Activated CD8-positive, alpha-beta memory T cell treated with anti-CD3 and anti-CD28 coated beads, Interleukin-2, amount 10 ng/mL, durations not matched to agents 7 days and 5 days (primary cell): ENCODE measurements around the gene NUP98. TPM values are rescaled to one million over a fixed set of nuclear protein-coding genes. Genes with fewer than 3 reads are reported as not detected.

ENCODE experiments used
- ATAC-seq: fragments of 150-1000 bp; cut with Tn5 transposase; one replicate; pipeline ENCODE4 v1.10.0; 2021; ENCODE audit warnings: moderate library complexity
- CTCF ChIA-PET: fragments of 350-600 bp; sonication (Branson Sonifier 250); formaldehyde crosslinking; loops from one replicate; lab custom pipeline; 2021; ENCODE audit warnings: antibody characterized with exemption; lab: Charles Lee
- DNase-seq: peaks from one replicate; pipeline ENCODE4 v3.0.0-alpha.2; 2020
- H3K27ac Mint-ChIP-seq: one replicate; pipeline ENCODE4 v1.8.0; 2021; ENCODE audit warnings: mild to moderate bottlenecking, mixed read lengths
- H3K27me3 Mint-ChIP-seq: one replicate; pipeline ENCODE4 v1.8.0; 2021; ENCODE audit warnings: mixed read lengths
- H3K36me3 Mint-ChIP-seq: one replicate; pipeline ENCODE4 v1.8.0; 2021; ENCODE audit warnings: mild to moderate bottlenecking, mixed read lengths
- H3K4me1 Mint-ChIP-seq: one replicate; pipeline ENCODE4 v1.8.0; 2021; ENCODE audit warnings: mixed read lengths
- H3K4me3 Mint-ChIP-seq: one replicate; pipeline ENCODE4 v1.8.0; 2021; ENCODE audit warnings: mild to moderate bottlenecking, moderate library complexity, mixed read lengths
- H3K9me3 Mint-ChIP-seq: one replicate; pipeline ENCODE4 v1.8.0; 2022; ENCODE audit warnings: low read depth, mixed read lengths
- total RNA-seq, 2 experiments: library from RNA; stranded (reverse); gene quantifications; one replicate each; pipeline ENCODE4 v1.2.3, GENCODE V29; 2021

The NUP98 gene
- total RNA-seq = 100 to 1,000 TPM; 106 to 108 TPM

DNA sequence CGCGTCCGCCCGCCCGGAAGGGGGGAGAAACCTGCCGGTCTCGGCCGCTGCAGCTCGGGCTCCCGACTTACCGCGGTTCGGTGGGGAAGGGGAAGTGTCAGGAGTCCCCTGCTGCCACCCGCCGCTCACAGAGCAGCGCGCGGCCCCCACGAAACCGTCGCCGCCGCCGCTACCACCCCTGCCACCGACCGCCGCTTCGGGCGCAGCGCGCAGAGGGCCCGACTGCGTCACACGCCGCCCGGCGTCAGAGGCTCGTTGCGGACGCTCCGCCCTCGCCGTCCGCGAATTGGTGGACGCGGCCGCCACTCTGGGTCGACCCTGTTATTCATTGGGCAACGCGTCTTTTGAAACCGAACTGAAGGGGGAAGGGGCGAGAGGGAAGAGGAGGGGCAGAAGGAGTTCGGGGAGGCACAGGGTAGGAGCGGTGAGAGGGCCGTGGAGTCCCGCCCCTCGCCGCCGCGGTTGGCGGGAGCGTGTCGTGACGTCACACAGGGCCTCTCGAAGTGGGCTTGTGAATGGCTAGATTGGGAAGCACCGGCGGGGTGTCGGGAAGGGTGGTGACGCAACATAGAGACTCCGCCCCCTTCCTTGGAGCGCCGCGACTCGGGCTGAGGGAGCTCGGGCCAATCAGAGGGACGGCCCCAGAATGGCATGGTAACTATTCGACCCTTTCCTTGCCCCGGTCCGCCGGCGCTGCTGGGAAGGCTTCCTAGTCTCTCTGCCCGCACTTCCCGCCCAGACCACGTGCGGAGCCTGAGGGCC, at the start of gene NUP98:
NUP98 (minus strand) TSS at position 226 of the 762 bp plus-strand sequence. CDS start 15,437 bp downstream, outside the sequence.
- Mint-ChIP-seq H3K4me1 (peaks cover 38% of the 10 kb centered on the region), H3K27me3 (no peaks in the 10 kb centered on the region), H3K36me3 (peaks cover 30% of the 10 kb centered on the region), H3K4me3 (peak within 1 kb of the TSS; percentile 89), H3K27ac (peak within 1 kb of the TSS; percentile 97), H3K9me3 (no peaks in the 10 kb centered on the region)
- CTCF ChIA-PET = interaction anchor here (0.9 to 3.1 kb wide), 7 partner anchors 9 to 808 kb away, joined by 3 to 37 read pairs (median 4); partner anchors contain the start of genes PGAP2 and RHOG
- ATAC-seq (peak; percentile 97), DNase-seq (peak; percentile 100)

DNA sequence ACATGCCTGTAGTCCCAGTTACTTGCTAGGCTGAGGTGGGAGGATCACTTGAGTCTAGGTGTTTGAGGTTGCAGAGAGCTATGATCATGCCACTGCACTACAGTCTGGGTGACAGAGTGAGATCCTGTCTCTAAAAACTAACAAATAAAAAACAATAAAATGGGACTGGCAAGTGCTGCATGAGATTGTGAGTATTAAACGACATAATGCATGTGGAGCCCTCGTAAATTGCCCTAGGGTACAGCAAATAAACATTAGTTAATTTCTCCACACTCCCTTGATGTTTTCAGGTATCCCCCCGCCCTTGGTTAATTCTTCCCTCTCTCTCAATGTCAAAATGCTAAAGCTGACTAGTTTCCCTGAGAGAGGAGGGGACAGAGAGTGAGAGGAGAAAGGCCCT, 48.3 kb upstream of the NUP98 start:
- Mint-ChIP-seq H3K27me3 (no peaks in the 10 kb centered on the region), H3K27ac (no peak overlapping the region), H3K4me3 (no peak overlapping the region), H3K4me1 (peaks cover 22% of the 10 kb centered on the region), H3K9me3 (no peaks in the 10 kb centered on the region), H3K36me3 (no peaks in the 10 kb centered on the region)
- DNase-seq (no peak), ATAC-seq (no peak)
- CTCF ChIA-PET = interaction anchor here (16.8 to 17.3 kb wide), 2 partner anchors 6 to 225 kb away, joined by 311 to 474 read pairs; partner anchors contain the start of gene STIM1

DNA sequence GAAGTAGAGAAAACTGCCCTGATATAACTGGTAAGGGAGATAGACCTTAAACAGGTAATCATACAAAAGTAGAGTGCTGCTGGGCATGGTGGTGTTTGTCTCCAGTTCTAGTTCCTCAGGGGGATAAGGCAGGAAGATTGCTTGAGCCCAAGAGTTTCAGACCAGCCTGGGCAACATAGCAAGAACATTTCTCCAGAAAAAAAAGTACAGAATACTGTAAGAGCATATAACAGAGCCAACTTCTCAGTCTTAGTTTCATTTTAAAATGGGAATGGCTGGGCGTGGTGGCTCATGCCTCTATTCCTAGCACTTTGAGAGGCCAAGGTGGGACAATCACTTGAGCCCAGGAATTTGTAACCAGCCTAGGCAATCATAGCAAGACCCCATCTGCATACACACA, 47.9 kb upstream of the NUP98 start:
- no peak for DNase-seq
- Mint-ChIP-seq H3K4me1 (peaks cover 22% of the 10 kb centered on the region), H3K9me3 (no peaks in the 10 kb centered on the region), H3K4me3 (no peak overlapping the region), H3K27ac (no peak overlapping the region), H3K27me3 (no peaks in the 10 kb centered on the region), H3K36me3 (no peaks in the 10 kb centered on the region)
- CTCF ChIA-PET = interaction anchor here (16.8 to 17.3 kb wide), 2 partner anchors 7 to 225 kb away, joined by 311 to 474 read pairs; partner anchors contain the start of gene STIM1
- ATAC-seq = no peak

DNA sequence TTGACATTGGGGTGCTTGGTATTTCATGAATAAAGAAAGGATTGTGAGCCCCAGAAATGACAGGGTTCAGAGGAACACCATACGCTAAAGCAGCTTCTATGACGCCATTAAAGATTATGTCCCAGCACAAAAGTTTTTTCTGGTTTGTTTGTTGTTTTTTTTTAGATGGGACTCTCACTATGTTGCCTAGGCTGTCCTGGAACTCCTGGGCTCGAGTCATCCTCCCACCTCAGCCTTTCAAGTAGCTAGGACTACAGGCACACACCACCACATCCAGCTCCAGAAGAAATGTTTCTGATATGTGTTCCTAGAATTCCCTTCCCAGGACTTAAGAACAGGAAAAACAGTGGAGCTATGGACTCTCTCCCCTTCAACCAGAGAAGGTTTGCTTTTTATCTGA, 46.0 kb upstream of the NUP98 start:
- no peaks in the 10 kb centered on the region for H3K27me3 Mint-ChIP-seq
- CTCF ChIA-PET = interaction anchor here (1.0 to 17.3 kb wide), 5 partner anchors 9 to 230 kb away, joined by 3 to 311 read pairs (median 3); partner anchors contain the start of gene STIM1

DNA sequence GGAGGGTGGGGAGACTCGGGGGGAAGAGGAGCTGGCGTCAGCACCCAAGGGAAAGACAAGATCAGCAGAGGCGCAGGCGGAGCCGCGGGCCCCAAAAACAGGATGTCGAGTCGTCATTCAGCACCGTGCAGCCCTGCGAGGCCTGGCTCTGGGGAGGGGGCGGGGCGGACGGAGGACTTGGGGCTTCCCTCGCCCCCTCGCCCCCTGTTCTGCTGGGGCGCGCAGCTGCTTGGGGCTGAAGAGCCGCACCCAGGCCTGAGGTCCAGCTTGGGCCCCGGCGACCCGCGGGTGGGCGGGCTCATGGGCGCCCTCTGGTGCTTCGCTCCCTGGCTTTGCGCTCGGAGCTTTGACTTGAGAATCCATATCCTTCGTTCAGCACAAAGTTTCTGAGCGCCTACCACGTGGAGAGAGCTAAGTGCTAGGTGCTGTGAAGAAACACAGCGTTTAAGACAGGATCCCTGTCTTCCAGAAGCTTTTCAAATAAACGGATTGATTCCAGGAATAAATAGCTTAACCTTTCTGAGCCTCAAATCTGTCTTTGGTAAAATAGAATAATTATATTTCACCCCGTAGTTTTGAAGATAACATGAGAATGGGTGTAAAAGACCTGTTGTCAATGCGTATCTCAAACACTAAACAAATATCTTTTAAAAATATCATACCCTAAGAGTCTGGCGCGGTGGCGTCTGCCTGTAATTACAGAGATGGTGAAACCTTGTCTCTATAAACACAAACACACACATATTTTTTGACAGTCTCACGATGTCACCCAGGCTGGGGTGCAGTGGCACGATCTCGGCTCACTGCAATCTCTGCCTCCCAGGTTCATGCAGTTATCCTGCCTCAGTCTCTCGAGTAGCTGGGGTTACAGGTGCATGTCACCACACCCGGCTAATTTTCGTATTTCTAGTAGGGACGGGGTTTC, 44.3 kb upstream of the NUP98 start:
- DNase-seq (peak; percentile 95), ATAC-seq (peak; percentile 76)
- CTCF ChIA-PET = interaction anchor here (0.6 to 17.3 kb wide), 36 partner anchors 9 to 463 kb away, joined by 3 to 311 read pairs (median 4); partner anchors contain the start of genes NUP98, PGAP2, STIM1 and ZNF195
- H3K9me3 Mint-ChIP-seq = no peaks in the 10 kb centered on the region
- no peaks in the 10 kb centered on the region for H3K27me3 Mint-ChIP-seq
- peak overlapping the region; percentile 92 for H3K4me3 Mint-ChIP-seq
- peaks cover 42% of the 10 kb centered on the region for H3K4me1 Mint-ChIP-seq
- peak overlapping the region; percentile 96 for H3K27ac Mint-ChIP-seq
- peaks cover 23% of the 10 kb centered on the region for H3K36me3 Mint-ChIP-seq

More for the DNA sequence above, 46.0 kb upstream of the NUP98 start:
- peaks cover 27% of the 10 kb centered on the region for H3K4me1 Mint-ChIP-seq
- H3K9me3 Mint-ChIP-seq = no peaks in the 10 kb centered on the region
- no peak overlapping the region for H3K4me3 Mint-ChIP-seq
- ATAC-seq (no peak), DNase-seq (no peak)
- H3K36me3 Mint-ChIP-seq = peaks cover 16% of the 10 kb centered on the region
- H3K27ac Mint-ChIP-seq = peak overlapping the region; percentile 24

DNA sequence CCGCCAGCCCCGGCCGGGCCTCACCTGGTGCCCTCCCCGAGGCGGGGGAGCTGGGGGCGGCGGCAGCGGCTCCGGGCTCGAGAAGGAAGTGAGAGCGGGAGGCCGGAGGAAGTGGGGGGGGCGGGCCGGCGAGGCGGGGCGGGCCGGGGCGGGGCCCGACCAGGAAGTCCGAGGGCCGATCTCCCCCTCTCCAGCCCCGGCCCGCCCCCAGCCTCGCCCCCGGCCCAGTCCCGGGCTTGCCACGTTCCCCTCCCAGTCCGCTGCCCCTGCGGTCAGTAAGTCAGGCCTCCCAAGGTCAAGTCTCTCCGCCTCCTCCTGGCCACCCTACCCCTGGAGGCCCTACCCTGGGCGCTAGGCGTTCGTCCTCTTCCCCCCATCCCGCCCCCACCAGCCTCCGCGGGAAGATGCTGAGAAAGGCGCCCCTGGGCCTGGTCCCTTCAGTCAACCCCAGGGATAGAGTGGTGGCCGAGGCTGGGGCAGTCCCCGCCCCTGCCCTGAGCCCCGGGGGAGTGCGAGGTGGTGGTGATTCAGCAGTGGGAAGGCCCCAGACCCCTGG, 43.6 kb upstream of the NUP98 start, which contains the start of gene RHOG:
RHOG (minus strand) TSS at position 90 of the 556 bp plus-strand sequence. CDS start 12,821 bp downstream, outside the sequence.
- no peaks in the 10 kb centered on the region for H3K9me3 Mint-ChIP-seq
- no peaks in the 10 kb centered on the region for H3K27me3 Mint-ChIP-seq
- peaks cover 25% of the 10 kb centered on the region for H3K36me3 Mint-ChIP-seq
- peaks cover 46% of the 10 kb centered on the region for H3K4me1 Mint-ChIP-seq
- peak within 1 kb of the TSS; percentile 96 for H3K27ac Mint-ChIP-seq
- CTCF ChIA-PET = interaction anchor here (0.6 to 17.3 kb wide), 33 partner anchors 8 to 462 kb away, joined by 3 to 311 read pairs (median 4); partner anchors contain the start of genes NUP98, PGAP2, STIM1 and ZNF195
- peak within 1 kb of the TSS; percentile 92 for H3K4me3 Mint-ChIP-seq
- DNase-seq = no peak
- peak; percentile 58 for ATAC-seq

DNA sequence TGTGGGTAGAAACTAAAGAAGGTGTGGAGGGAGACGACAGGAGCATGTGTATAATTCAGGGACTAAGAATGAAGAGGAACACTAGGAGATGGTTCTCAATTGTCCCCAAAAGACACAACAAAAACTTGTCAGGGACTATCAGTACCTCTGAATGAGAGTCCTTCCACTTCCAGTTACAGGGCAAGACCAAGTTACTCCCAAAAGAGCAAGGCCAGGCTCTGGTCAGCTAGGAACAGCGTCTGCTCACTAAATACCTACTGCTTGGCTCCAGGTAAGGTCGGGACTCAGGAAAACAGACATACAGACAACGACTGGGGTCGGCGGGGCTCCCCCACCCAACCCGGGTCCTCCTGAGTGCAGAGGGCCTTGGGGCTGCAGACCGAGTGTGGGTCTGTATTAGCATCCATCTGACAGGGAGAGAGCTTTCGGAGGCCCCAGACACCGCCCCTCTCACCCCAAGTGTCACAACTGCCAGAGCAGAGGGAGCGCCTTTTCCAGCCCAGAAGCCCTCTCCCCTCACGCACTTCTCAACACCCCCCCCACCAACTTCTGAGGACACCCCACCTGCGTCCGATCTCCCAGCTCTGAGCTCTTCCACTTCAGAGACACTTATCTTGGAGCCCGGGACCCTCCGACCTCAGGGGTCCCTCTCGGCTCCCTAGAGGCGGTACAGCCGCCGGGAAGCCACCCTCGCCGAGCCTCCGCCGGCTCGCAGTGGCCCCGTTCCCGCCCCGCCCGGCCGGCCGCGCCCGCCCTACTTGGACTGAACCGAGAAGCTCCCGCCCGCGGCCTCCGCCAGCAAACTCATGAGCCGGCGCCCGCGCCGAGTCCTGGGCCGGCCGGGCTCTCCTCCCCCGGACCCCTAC, 42.9 kb upstream of the NUP98 start:
- DNase-seq = peak; percentile 63
- CTCF ChIA-PET = interaction anchor here (0.8 to 17.3 kb wide), 13 partner anchors 12 to 461 kb away, joined by 3 to 311 read pairs (median 8); partner anchors contain the start of genes PGAP2, STIM1 and ZNF195
- peaks cover 30% of the 10 kb centered on the region for H3K36me3 Mint-ChIP-seq
- H3K9me3 Mint-ChIP-seq = no peaks in the 10 kb centered on the region
- H3K4me3 Mint-ChIP-seq = peak overlapping the region; percentile 92
- H3K27ac Mint-ChIP-seq = peak overlapping the region; percentile 89
- H3K27me3 Mint-ChIP-seq = no peaks in the 10 kb centered on the region
- ATAC-seq = peak; percentile 1
- peaks cover 53% of the 10 kb centered on the region for H3K4me1 Mint-ChIP-seq

DNA sequence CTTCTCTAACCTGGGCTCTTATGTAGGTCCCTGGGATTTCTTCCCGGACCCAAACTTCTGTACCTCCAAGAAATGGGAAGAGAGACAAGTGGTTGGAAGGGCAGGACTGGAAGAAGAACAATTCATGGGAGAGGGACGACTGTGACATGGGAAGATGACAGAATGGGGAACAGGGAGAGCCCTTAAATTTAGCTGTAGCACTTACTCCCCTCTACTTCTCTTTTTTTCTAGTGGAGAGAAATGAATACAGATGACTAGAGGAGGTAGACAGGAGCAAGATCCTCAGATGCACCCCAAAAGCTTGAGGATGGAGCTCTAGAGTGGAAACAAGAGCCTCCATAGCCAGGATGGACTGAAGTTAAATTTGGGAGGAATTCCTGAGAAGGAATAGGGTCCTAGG, 41.1 kb upstream of the NUP98 start:
- CTCF ChIA-PET = interaction anchor here (0.7 to 17.3 kb wide), 7 partner anchors 13 to 234 kb away, joined by 3 to 311 read pairs (median 26); partner anchors contain the start of genes PGAP2 and STIM1
- Mint-ChIP-seq H3K4me3 (peak overlapping the region; percentile 92), H3K9me3 (no peaks in the 10 kb centered on the region), H3K4me1 (peaks cover 66% of the 10 kb centered on the region), H3K27ac (peak overlapping the region; percentile 89), H3K36me3 (peaks cover 46% of the 10 kb centered on the region), H3K27me3 (no peaks in the 10 kb centered on the region)
- ATAC-seq = no peak
- no peak for DNase-seq

DNA sequence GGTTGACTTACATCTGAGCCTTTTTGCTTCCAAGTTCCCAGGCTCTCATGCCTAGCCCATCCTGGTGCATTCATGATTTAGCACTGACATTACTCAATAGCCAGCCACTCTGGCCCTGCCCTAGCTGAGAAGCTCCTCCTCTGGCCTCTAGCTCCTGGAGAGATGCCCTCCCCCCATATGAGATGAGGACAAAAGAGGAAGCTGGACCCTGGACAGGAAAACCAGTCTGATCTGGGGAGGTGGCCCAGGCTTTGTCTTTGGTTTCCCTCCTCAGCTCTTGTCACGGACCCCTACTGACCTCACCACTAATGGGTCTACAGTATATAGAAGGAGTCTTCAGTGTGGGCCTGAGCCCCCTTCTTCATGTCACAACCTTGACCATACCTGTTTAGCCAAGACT, 40.4 kb upstream of the NUP98 start:
- Mint-ChIP-seq H3K9me3 (no peaks in the 10 kb centered on the region), H3K27ac (peak overlapping the region; percentile 89), H3K27me3 (no peaks in the 10 kb centered on the region), H3K4me3 (peak overlapping the region; percentile 92), H3K36me3 (peaks cover 50% of the 10 kb centered on the region), H3K4me1 (peaks cover 70% of the 10 kb centered on the region)
- ATAC-seq (no peak), DNase-seq (no peak)
- CTCF ChIA-PET = interaction anchor here (1.4 to 17.3 kb wide), 7 partner anchors 13 to 235 kb away, joined by 4 to 311 read pairs (median 26); partner anchors contain the start of genes PGAP2 and STIM1

DNA sequence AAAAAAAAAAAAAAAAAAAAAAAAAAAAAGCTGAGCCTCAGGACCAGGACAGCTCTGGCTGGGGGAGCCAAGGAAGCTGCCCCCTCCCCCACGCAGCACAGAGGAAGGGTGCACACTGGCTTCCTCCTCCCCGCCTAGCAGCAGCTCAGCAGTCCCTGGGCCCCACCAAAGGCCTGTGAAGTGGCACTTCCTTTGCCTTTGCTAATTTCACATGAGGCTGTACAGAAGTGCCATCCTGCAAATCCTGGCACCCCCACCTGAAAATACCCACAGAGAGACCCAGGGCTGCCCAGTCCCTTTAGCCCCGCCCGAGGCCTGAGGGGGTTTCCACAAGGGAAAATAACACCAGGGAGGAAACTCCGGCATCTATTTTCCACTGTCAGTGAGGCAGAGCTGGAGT, 39.5 kb upstream of the NUP98 start:
- Mint-ChIP-seq H3K27me3 (no peaks in the 10 kb centered on the region), H3K27ac (peak overlapping the region; percentile 89), H3K4me3 (peak overlapping the region; percentile 92), H3K4me1 (peaks cover 76% of the 10 kb centered on the region), H3K36me3 (peaks cover 50% of the 10 kb centered on the region), H3K9me3 (no peaks in the 10 kb centered on the region)
- DNase-seq (peak; percentile 79), ATAC-seq (no peak)
- CTCF ChIA-PET = interaction anchor here (1.0 to 17.3 kb wide), 9 partner anchors 12 to 236 kb away, joined by 3 to 311 read pairs (median 9); partner anchors contain the start of genes PGAP2 and STIM1

DNA sequence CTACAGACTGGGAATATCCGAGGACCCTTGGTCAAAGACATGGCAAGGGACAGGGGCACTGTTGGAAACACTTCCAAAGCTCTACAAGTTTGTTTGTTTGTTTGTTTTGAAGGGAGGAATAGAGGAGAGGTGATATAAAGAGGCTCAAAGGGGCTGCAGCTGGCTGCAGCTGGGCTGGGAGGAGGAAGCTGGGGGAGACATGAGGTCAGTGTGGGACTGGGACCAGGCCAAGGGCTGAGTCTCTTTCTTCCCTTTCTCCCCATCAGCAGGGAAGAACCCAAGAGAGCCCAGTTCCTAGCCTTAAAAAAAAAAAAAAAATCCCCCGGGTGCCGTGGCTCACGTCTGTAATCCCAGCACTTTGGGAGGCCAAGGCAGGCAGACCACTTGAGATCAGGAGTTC, 38.4 kb upstream of the NUP98 start:
- DNase-seq (no peak), ATAC-seq (no peak)
- peak overlapping the region; percentile 78 for H3K27ac Mint-ChIP-seq
- CTCF ChIA-PET = interaction anchor here (0.7 to 17.3 kb wide), 9 partner anchors 11 to 237 kb away, joined by 3 to 311 read pairs (median 5); partner anchors contain the start of genes PGAP2 and STIM1
- peaks cover 83% of the 10 kb centered on the region for H3K4me1 Mint-ChIP-seq
- no peaks in the 10 kb centered on the region for H3K27me3 Mint-ChIP-seq
- H3K36me3 Mint-ChIP-seq = peaks cover 60% of the 10 kb centered on the region
- peak overlapping the region; percentile 58 for H3K4me3 Mint-ChIP-seq
- no peaks in the 10 kb centered on the region for H3K9me3 Mint-ChIP-seq
